HuH-7.5 (cell line): Measurements from ENCODE around the gene TMEM253.
A peak's percentile ranks its signal among the peaks of the same experiment; 100 is the strongest.

Source experiments
- DNase-seq: peaks from one replicate; pipeline ENCODE4 v3.0.0; 2011; ENCODE audit warnings: low spot score

The TMEM253 gene

GRCh38 chr14:21090194-21090939 is 10.5 kb upstream of the TMEM253 start:
- DNase-seq: peak; percentile 92

DNA sequence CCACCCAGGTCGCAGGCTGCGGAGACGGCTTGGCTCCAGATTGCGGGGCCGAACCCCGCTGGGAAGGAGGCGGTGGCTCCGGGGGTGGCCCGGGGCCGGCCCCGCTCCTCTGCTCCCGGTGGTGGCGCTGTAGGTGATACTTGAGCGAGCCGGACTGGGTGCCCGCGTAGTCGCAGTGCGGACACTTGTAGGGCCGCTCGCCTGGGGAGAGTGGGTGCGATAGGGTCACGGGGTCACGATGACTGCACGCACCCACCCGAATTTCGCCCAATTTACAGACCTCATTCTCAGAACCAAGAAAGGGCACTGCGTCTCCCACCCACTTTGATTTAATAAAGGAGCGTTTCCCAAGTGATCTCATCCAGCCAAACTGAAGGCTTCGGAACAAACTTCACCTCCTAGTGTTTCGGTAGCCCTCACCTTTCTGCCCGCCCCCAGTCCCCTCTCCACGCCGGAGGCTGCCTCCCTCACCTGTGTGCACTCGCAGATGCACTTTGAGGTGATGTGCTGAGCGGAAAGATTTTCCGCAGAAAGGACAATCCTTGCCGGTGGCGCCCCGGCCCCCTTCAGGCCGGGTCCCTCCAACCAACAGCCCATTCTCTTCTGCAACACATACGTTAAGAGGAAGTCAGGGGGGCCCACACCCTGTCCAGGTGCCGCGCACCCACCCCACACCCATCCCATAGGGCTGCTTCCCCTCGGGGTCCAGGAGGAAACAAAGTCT is 9.8 kb upstream of the TMEM253 start:
- peak; percentile 5 for DNase-seq

DNA sequence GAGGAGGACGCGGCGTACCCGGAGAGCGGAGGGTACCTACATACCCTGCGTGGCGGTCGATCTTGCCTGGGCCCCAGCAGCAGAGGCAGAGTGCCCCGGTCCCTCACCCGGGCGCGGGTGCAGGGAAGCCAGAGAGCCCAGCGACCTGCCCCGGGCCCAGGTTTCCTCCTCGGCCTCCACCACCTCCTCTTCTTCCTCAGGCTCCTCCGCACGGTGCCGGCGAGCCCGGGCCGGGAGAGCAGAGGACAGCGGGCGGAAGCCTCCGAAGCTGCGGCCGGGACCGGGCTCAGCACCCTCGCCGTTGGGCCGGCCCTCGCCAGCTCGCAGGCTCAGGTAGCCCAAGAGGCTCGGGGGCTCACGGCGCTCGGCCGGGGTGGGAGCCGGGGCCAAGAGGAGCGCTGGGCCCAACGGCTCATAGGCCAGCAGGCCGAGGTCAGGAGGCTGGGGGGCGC is 9.0 kb upstream of the TMEM253 start:
- DNase-seq: peak; percentile 35

- peak; percentile 96 for DNase-seq
Observed at GRCh38 chr14:21092273-21093011, 8.4 kb upstream of the TMEM253 start.

DNA sequence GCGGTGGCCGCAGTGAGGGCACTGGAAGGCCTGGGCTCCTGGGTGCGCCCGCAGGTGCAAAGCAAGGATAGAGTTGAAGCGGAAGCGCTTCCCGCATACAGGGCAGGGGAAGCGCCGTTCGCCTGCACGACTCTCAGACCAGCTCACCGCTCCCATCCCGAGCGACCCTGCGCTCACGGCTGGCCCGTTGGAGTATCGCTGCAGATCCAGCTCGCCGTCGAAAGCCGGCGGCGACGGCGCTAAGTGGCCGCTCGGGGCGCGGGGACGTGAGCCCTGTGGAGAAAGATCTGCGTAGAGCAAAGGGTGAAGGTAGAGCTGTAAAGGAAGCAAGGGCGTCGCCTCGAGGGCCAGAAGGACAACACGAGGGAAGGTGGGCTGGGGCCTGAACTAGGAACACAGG is 7.8 kb upstream of the TMEM253 start:
- no peak for DNase-seq

DNA sequence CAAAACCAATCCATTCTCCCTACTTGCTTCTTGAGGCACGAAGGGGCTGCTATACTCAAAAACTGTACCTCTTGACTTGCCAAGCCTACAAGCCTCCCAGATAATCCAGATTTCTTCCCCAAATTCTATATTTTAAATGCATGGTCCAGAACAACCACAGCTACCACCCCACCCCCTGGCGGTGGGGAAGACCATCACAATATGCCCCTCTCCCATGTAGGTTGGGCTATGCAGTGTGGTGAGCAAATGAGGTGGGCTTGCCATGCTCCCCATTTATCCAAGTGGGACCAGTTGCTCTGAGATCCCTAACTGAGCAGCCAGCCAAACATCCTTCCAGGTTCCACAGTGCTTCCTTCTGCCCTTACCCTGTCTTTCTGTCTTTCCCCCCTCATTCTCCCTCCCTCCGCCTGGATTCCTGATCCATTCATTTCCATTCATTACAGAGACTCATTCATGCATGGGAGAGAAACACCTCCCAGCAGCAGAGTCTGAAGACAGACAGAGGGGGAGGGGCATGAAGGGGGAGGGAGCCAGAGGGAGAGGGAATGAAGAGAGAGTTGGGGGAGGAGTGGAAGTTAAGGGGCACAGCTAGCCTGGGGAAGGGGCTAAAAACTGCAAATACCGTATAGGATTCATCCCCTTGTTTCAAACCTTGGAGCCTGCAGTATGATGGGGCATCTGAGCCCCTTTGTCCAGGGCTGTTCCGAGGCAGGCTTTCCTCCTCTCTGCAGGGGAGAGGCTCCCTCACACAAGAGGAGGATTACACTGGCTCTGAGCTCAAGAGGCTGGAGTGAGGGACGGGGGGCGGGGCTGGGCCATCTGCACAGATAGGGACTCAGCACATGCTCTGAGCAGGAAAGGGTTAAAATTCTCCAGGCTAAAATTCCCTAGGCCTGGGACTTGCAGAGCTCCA is 6.8 kb upstream of the TMEM253 start:
- peak; percentile 14 for DNase-seq

- DNase-seq: peak; percentile 28
Observed at GRCh38 chr14:21095430-21096205, 5.2 kb upstream of the TMEM253 start.

- peak; percentile 4 for DNase-seq
Observed at GRCh38 chr14:21096438-21096837, 4.4 kb upstream of the TMEM253 start.

DNA sequence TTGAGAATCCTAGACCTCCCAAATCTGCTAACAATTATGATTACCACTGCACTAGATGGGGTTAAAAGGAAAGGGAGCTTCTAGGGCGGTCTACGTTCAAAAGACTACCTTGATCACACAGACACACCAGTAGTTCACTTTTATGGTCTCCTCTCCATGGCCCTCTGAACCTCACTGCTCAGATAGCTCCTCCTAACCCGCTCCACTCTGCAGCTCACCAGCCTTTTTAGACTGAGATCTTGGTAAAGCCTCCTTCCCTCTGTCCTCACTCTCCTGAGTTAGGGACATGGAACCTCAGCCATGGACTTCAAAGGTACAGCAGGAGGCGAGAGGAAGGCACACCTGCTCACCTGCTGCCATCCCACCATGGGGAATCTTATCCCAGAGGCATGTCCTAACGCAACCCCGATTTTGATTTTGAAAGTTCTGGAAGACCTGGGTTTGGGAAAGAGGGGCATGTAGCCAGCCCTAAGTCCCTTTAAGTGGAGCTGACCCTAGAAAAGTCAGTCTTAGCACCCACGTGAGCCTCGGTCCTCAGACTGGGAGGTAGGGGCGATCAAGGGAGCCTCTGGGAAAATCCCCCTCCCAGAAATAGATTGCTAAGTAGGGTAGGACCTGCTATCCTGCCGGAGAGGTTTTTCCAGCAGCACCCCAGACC is 3.8 kb upstream of the TMEM253 start:
- DNase-seq: peak; percentile 20

DNA sequence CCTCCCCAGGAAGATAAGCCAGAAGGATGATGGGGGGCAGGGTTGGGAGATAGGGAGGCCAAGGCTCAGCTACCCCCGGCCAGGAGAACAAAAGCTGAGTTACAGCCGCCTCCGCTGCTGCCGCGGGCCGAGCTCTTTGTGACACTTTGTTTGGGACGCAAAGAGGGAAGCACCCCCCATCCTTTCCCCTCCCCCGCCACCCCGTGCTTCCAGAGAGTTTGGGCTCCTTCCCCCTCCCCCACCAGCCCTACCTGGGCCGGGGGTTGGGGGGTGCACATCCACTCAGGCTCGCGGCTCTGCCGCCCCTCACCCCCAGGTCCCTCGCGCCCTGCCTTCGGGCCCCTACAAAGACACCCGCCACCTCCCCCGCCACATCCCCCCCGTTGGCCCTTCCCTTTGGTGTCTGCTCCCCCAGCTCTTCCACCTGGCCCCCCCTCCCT is 3.2 kb upstream of the TMEM253 start:
- peak; percentile 59 for DNase-seq

- peak; percentile 75 for DNase-seq
Observed at GRCh38 chr14:21098076-21098891, 2.6 kb upstream of the TMEM253 start, which contains the start of gene ZNF219. Gene ZNF219 (minus strand): TSS chr14:21098655. CDS start chr14:21093591, 5,064 bp downstream.

DNA sequence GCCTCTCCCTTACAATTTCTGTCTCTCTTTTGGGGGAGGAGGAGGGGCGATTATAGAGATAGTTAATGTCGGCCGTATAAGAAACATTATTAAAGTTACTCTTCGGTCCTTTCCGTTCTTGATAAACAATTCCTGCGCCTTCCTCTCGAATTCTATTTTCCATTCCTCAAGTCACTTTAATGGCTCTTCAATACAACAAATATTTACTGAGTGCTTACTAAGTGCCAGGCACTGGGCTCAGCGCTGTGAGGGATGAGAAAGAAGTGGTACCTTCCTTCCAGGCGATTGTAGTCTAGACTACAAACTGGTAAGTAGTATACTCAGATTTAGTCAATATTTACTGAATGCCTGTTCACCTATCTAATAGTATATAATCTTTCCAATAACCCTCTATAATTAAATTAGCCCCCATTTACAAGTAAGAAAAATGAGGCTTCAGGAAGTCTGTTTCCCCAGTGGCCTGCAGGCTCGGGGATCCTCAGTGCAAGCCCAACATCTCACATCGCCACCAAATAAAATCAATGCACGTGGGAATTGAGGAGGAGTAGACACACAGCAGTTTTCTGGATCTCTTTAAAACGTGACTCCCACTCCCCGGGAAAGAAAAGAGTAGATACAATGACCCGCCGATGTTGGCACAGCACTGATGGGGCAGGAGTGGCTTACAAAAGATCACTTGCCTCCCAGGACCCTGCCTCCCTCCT is 1.8 kb upstream of the TMEM253 start:
- DNase-seq: peak; percentile 27

DNA sequence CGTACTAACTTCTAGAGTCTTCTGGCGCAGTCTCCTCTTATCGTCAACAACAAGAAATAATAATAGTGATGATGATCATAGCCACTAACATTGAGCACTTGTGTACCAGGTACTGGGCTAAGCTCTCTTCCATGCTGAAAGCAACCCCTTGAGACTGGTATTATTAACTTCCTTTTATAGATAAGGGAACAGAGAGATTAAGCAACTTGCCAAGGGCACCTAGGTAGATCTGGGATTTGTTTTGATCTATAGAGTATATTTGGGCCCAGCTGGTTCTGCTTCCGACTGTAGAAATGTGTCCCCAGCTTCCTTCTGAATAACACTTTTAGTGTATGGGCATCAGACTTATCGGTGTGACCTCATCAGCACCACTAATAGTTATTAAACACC is 1.3 kb upstream of the TMEM253 start:
- no peak for DNase-seq

- no peak for DNase-seq
Observed at GRCh38 chr14:21101802-21102413, 1.0 kb downstream of the TMEM253 start.

DNA sequence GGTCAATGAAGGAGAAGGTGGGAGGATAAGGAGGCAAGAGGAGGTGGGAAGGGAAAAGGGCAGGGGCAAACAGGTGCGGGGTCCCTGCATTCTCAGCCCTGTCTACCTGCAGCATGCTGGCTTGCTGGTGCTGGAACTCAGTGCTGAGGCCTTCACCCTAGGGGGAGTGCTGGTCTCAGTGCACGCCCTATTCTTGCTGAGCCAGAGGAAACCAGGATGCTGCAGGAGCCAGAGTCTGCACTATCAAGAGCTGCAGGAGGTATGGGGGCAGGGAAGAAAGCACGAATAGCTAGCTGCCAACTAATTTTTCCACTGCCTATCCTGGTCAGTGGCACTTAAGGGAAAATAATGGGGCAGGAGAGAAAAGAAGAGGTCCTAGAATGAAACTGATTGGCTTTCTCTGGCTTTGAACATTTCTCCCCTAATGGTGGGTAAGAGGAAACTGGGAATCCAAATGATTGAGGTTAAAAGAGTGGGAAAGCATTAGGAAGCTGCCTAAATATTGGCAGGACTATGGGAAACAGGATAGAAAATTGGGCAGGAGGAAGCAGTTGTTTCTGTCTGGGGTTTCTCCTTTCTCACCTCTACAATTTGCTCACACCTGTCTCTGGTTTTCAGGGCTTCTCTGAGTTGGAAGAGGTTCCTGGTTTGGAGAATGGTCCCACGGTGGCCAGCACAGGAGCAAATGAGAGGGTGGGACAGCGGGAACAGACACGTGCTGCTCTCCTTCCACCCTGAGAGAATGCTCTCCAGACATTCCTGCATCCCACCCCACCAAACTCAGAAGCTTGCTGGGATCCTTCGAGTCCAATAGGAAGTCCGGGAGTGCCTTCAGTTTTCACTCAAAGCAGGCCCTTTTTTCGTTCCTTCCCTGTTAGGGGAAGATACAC is 1.9 kb downstream of the TMEM253 start:
- DNase-seq: peak; percentile 54

DNA sequence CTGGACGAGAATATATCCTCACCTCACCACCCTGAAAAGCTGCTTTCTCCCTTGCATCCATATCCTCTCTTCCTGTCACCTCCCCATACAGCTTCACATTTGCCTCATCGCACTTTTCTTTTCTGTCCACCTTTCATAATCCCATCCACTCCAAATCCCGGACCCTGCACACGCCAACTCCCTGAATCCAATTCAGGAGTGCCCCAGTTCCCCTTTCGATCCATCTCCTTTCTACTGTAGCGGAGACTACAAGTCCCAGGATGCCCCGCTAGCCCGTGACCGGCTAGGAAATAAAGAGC is 2.5 kb downstream of the TMEM253 start:
- DNase-seq: no peak

- DNase-seq: peak; percentile 96
Observed at GRCh38 chr14:21103710-21104447, 3.0 kb downstream of the TMEM253 start.
